ENCODE measurements around the gene EVA1A. TPM values are rescaled to one million over a fixed set of nuclear protein-coding genes. Genes with fewer than 3 reads are reported as not detected.
A peak's percentile ranks its signal among the peaks of the same experiment; 100 is the strongest.

Gene EVA1A
- total and polyA plus RNA-seq, 2 of the 8 experiments (the other 6 are each of a cell fraction or from before 2014, with no cell fraction given): 2.4 to 4.3 TPM

- TF ChIP-seq EP300 (IDR thresholded peaks at IDR 0.05; ENCODE audit: borderline replicate concordance in 1 of 2, low read depth in 2 of 2, low read length in 2 of 2): no peak
- TF ChIP-seq ASH2L (IDR thresholded peaks at IDR 0.05; ENCODE audit: low read length): peak; percentile 9
- no peak for TF ChIP-seq CEBPB (IDR thresholded peaks at IDR 0.05; ENCODE audit: low read depth, low read length)
- TF ChIP-seq KDM1A (IDR thresholded peaks at IDR 0.05; ENCODE audit: borderline replicate concordance, low read length): no peak
- no peak for TF ChIP-seq GTF2F1 (IDR thresholded peaks at IDR 0.05; ENCODE audit: borderline replicate concordance, low read depth, low read length)
- TF ChIP-seq SIX5 (IDR thresholded peaks at IDR 0.05; ENCODE audit: low read depth, low read length): no peak
- no peak for TF ChIP-seq POLR2A (IDR thresholded peaks at IDR 0.05; ENCODE audit: control extremely low read depth in 1 of 2, low read depth in 2 of 2, low read length in 2 of 2)
- peak; percentile 11 to 28; a peak in 2 of 4 replicates for TF ChIP-seq RAD21 (IDR thresholded peaks at IDR 0.05 in 1 of 2, conservative IDR thresholded peaks at IDR 0.05 in 1 of 2; ENCODE audit: low read depth in 2 of 2, low read length in 2 of 2)
- no peak for TF ChIP-seq SP2 (IDR thresholded peaks at IDR 0.05; ENCODE audit: low read length)
- no peak for TF ChIP-seq NRF1 (IDR thresholded peaks at IDR 0.05; ENCODE audit: low read depth, low read length)
- peak; percentile 35 for TF ChIP-seq EZH2 (IDR thresholded peaks at IDR 0.05; ENCODE audit: low read depth, low read length, severe bottlenecking)
- TF ChIP-seq BACH1 (IDR thresholded peaks at IDR 0.05; ENCODE audit: low read length): peak; percentile 36; the same call in 1 of the 2 replicates
- TF ChIP-seq TCF12 (IDR thresholded peaks at IDR 0.05; ENCODE audit: low read depth, low read length): no peak
- peak; percentile 68 for TF ChIP-seq CTBP2 (IDR thresholded peaks at IDR 0.05; ENCODE audit: borderline replicate concordance, insufficient read depth, insufficient read length, low read length)
- 0 out of 2 replicates have a peak, but pooled peaks have one; percentile 21 for TF ChIP-seq TAF1 (IDR thresholded peaks at IDR 0.05; ENCODE audit: low read depth, low read length)
These were observed 544 bp downstream of the EVA1A start (continued) for GRCh38 chr2:75560022-75560767.

Data from H1 (cell line).